CD4-positive, alpha-beta T cell treated with Interleukin-15 for 1 hour (primary cell): ENCODE results near the gene KRT78.

ENCODE experiments used
- DNase-seq: peaks from one replicate; pipeline ENCODE4 v3.0.0-alpha.2; 2020

The KRT78 gene

GRCh38 chr12:52794479-52795331 is 54.1 kb downstream of the KRT78 start:
- DNase-seq, result no peak

- DNase-seq, result no peak
Measured at GRCh38 chr12:52792185-52793029, 56.4 kb downstream of the KRT78 start.

GRCh38 chr12:52791271-52792184 is 57.3 kb downstream of the KRT78 start:
- no peak for DNase-seq

- no peak for DNase-seq
Measured at GRCh38 chr12:52790427-52791270, 58.1 kb downstream of the KRT78 start.

GRCh38 chr12:52789637-52790426 is 59.0 kb downstream of the KRT78 start:
- DNase-seq, result no peak

- DNase-seq, result no peak
Measured at GRCh38 chr12:52788876-52789636, 59.7 kb downstream of the KRT78 start.

- DNase-seq, result no peak
Measured at GRCh38 chr12:52788192-52788875, 60.5 kb downstream of the KRT78 start.
